ENCODE measurements around the gene UGT1A3.
A peak's percentile ranks its signal among the peaks of the same experiment; 100 is the strongest.
"Not testable (repeated sequence)": the region's sequence is repeated elsewhere in the genome, so short reads cannot be mapped to it uniquely, and the experiment has no call there.

Gene UGT1A3

GRCh38 chr2:233691443-233692433 lies 37.1 kb upstream of the UGT1A3 start:
- Histone ChIP-seq H3K9me3 (ENCODE audit: insufficient read depth, low read depth, low read length) (no peaks in the 10 kb centered on the region), H3K4me1 (ENCODE audit: insufficient read depth, low read length) (no peaks in the 10 kb centered on the region; the same call in 1 of the 2 replicates), H3K9ac (ENCODE audit: low read depth, low read length) (no peak overlapping the region), H3K36me3 (ENCODE audit: insufficient read depth, low read length) (no peaks in the 10 kb centered on the region), H3K27me3 (ENCODE audit: insufficient read depth, low read length) (no peaks in the 10 kb centered on the region), H3K27ac (ENCODE audit: low read depth, low read length) (no peak overlapping the region), H3K4me3 (ENCODE audit: low read length) (no peak overlapping the region)
- WGBS: 81% methylated on average over 10 of the region's 11 CpGs

DNA sequence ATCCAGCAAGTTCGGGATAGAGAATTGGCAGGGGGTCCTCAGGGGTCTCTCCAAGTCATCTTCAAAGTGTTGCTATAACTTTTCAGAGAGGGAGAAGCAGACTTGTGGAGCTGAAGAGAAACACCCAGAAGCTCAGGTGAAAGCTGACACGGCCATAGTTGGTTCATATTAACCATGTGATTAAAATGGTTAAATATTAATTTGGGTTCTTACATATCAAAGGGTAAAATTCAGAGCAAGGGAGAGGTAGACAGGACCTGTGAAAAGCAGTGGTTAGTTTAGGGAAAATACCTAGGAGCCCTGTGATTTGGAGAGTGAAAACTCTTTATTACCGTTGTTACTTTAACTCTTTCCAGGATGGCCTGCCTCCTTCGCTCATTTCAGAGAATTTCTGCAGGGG lies 36.2 kb upstream of the UGT1A3 start, which contains the start of gene UGT1A6:
UGT1A6 (plus strand) TSS at position 243 of the 400 bp plus-strand sequence; CDS start at position 358, 115 bp downstream.
- no peak within 1 kb of the TSS for H3K27ac ChIP-seq (ENCODE audit: low read depth, low read length)
- H3K9ac ChIP-seq (ENCODE audit: low read depth, low read length): no peak within 1 kb of the TSS
- no peaks in the 10 kb centered on the region for H3K9me3 ChIP-seq (ENCODE audit: insufficient read depth, low read depth, low read length)
- no peaks in the 10 kb centered on the region; the same call in 1 of the 2 replicates for H3K4me1 ChIP-seq (ENCODE audit: insufficient read depth, low read length)
- WGBS: 95% methylated on average over 4 of the region's 4 CpGs
- no peak within 1 kb of the TSS for H3K4me3 ChIP-seq (ENCODE audit: low read length)
- no peaks in the 10 kb centered on the region for H3K27me3 ChIP-seq (ENCODE audit: insufficient read depth, low read length)
- H3K36me3 ChIP-seq (ENCODE audit: insufficient read depth, low read length): no peaks in the 10 kb centered on the region

- H3K9me3 ChIP-seq (ENCODE audit: insufficient read depth, low read depth, low read length): no peaks in the 10 kb centered on the region
- H3K36me3 ChIP-seq (ENCODE audit: insufficient read depth, low read length): no peaks in the 10 kb centered on the region
- H3K9ac ChIP-seq (ENCODE audit: low read depth, low read length): no peak overlapping the region
- H3K4me1 ChIP-seq (ENCODE audit: insufficient read depth, low read length): no peaks in the 10 kb centered on the region; the same call in 1 of the 2 replicates
- H3K27ac ChIP-seq (ENCODE audit: low read depth, low read length): no peak overlapping the region
- no peaks in the 10 kb centered on the region for H3K27me3 ChIP-seq (ENCODE audit: insufficient read depth, low read length)
- WGBS: 79% methylated on average over 6 of the region's 6 CpGs
- no peak overlapping the region for H3K4me3 ChIP-seq (ENCODE audit: low read length)
These were observed 34.9 kb upstream of the UGT1A3 start for GRCh38 chr2:233693963-233694362.

DNA sequence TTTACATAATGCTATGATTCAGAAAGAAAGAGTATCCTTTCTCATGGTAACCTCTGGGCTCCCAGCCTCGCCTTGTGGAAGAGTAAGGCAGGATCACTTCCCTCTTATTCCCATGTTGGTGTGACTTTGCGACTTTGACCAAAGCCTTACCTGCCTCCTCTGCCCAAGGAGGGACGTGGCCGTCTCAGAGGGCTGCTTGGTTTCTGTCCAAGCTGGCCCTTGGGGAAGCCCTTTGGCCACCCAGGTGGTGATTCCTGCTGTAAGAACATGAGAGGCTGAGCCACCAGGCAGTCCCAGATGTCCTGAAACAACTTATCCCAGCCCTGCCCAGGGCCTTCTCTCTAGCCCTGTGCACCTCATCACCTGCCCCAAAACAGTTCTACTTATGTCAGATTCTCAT lies 30.1 kb upstream of the UGT1A3 start:
- H3K9ac ChIP-seq (ENCODE audit: low read depth, low read length): no peak overlapping the region
- H3K27me3 ChIP-seq (ENCODE audit: insufficient read depth, low read length): no peaks in the 10 kb centered on the region
- no peak overlapping the region for H3K4me3 ChIP-seq (ENCODE audit: low read length)
- no peaks in the 10 kb centered on the region for H3K36me3 ChIP-seq (ENCODE audit: insufficient read depth, low read length)
- H3K4me1 ChIP-seq (ENCODE audit: insufficient read depth, low read length): peaks cover 7% of the 10 kb centered on the region; the same call in 1 of the 2 replicates
- WGBS: 84% methylated on average over 4 of the region's 4 CpGs
- H3K9me3 ChIP-seq (ENCODE audit: insufficient read depth, low read depth, low read length): no peaks in the 10 kb centered on the region
- no peak overlapping the region for H3K27ac ChIP-seq (ENCODE audit: low read depth, low read length)

DNA sequence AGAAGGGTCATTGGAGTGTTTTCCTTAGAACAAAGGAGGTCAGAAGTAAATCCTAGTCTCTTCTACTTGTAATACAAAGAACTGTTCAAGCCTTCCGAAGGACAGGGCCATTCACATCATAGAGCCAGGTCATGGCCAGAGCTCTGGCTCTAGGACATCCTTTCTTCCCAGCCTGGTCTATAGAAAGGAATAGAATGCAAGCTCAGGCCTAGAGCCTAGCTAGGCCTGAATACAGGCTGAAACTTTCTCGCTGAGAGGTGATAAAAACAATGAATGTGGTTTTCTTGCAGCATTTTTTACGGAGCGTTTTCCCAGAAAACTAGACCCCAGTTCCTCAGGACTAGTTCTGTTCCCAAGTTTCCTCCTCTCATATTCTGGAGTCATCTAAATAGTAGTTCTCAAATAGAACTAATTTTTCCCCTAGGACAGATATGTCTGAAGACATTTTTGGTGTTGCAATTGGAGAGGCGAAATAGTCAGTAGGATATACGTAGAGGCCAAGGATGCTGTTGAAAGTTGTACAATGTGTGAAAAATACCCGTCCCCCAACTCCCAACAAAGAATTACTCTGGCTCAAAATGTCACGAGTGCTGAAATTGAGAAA lies 29.3 kb upstream of the UGT1A3 start:
- Histone ChIP-seq H3K4me3 (ENCODE audit: low read length) (no peak overlapping the region), H3K27ac (ENCODE audit: low read depth, low read length) (peak overlapping the region; percentile 79), H3K9me3 (ENCODE audit: insufficient read depth, low read depth, low read length) (no peaks in the 10 kb centered on the region), H3K9ac (ENCODE audit: low read depth, low read length) (peak overlapping the region; percentile 60; the same call in 1 of the 2 replicates), H3K27me3 (ENCODE audit: insufficient read depth, low read length) (no peaks in the 10 kb centered on the region), H3K36me3 (ENCODE audit: insufficient read depth, low read length) (no peaks in the 10 kb centered on the region), H3K4me1 (ENCODE audit: insufficient read depth, low read length) (peaks cover 7% of the 10 kb centered on the region; the same call in 1 of the 2 replicates)
- 97% methylated on average over 5 of the region's 8 CpGs for WGBS

DNA sequence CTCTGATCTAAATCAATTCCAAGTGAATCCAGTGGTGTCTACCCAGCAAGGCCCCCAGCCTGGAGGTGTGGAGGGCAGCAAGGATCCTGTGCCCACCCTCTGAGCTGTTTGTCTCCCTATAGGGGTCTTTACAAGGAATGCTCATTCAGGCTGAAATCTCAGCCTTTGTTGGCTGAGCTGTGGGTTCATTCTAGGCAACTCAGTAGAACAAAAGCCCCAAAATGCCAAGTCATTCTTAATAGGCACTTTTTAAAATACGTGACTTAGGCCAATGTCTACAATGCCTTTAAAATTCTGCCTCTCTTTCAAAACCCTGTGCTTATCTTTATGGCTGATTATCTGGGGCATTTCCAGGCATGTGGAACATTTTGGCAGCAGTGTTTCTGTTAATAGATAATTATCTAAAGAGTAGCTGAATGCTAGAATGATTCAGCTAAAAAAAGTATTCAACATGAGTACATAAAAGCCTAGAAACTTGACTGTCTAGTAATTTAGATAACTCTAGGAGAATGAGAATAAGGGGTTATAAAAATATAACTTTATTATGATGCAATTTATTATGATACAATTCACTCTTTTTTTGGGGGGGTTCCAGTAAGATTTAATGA lies 28.7 kb upstream of the UGT1A3 start:
- H3K27me3 ChIP-seq (ENCODE audit: insufficient read depth, low read length): no peaks in the 10 kb centered on the region
- H3K27ac ChIP-seq (ENCODE audit: low read depth, low read length): peak overlapping the region; percentile 79
- 69% methylated on average over 1 of the region's 1 CpG for WGBS
- no peaks in the 10 kb centered on the region for H3K9me3 ChIP-seq (ENCODE audit: insufficient read depth, low read depth, low read length)
- H3K9ac ChIP-seq (ENCODE audit: low read depth, low read length): peak overlapping the region; percentile 60; the same call in 1 of the 2 replicates
- H3K36me3 ChIP-seq (ENCODE audit: insufficient read depth, low read length): no peaks in the 10 kb centered on the region
- peaks cover 7% of the 10 kb centered on the region; the same call in 1 of the 2 replicates for H3K4me1 ChIP-seq (ENCODE audit: insufficient read depth, low read length)
- H3K4me3 ChIP-seq (ENCODE audit: low read length): no peak overlapping the region

GRCh38 chr2:233700842-233701241 lies 28.0 kb upstream of the UGT1A3 start:
- not testable (repeated sequence) for H3K9ac ChIP-seq (ENCODE audit: low read depth, low read length); H3K27me3 ChIP-seq (ENCODE audit: insufficient read depth, low read length); H3K4me3 ChIP-seq (ENCODE audit: low read length); H3K27ac ChIP-seq (ENCODE audit: low read depth, low read length); H3K9me3 ChIP-seq (ENCODE audit: insufficient read depth, low read depth, low read length); H3K36me3 ChIP-seq (ENCODE audit: insufficient read depth, low read length); H3K4me1 ChIP-seq (ENCODE audit: insufficient read depth, low read length)
- WGBS: 80% methylated on average over 1 of the region's 5 CpGs

DNA sequence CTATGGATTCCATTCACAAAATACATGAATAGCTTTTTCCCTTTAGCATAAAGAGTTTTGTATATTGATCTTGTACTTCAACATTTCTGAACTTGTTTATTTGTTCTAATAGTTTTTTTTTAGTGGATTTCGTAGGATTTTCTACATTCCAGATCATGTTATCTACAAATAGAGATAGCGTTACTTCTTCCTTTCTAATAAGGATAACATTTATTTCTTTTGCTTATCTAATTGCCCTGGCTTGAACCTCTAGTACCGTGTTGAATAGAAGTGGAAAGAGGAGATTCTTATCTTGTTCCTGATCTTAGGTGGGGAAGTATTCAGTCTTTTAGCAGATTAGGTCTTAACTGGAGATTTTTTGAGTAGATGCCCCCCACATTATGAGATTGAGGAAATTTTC lies 26.6 kb upstream of the UGT1A3 start:
- no peaks in the 10 kb centered on the region for H3K27me3 ChIP-seq (ENCODE audit: insufficient read depth, low read length)
- WGBS: 89% methylated on average over 1 of the region's 3 CpGs
- H3K36me3 ChIP-seq (ENCODE audit: insufficient read depth, low read length): no peaks in the 10 kb centered on the region
- no peak overlapping the region for H3K4me3 ChIP-seq (ENCODE audit: low read length)
- no peak overlapping the region for H3K27ac ChIP-seq (ENCODE audit: low read depth, low read length)
- H3K9me3 ChIP-seq (ENCODE audit: insufficient read depth, low read depth, low read length): no peaks in the 10 kb centered on the region
- H3K9ac ChIP-seq (ENCODE audit: low read depth, low read length): no peak overlapping the region
- H3K4me1 ChIP-seq (ENCODE audit: insufficient read depth, low read length): peaks cover 7% of the 10 kb centered on the region; the same call in 1 of the 2 replicates

DNA sequence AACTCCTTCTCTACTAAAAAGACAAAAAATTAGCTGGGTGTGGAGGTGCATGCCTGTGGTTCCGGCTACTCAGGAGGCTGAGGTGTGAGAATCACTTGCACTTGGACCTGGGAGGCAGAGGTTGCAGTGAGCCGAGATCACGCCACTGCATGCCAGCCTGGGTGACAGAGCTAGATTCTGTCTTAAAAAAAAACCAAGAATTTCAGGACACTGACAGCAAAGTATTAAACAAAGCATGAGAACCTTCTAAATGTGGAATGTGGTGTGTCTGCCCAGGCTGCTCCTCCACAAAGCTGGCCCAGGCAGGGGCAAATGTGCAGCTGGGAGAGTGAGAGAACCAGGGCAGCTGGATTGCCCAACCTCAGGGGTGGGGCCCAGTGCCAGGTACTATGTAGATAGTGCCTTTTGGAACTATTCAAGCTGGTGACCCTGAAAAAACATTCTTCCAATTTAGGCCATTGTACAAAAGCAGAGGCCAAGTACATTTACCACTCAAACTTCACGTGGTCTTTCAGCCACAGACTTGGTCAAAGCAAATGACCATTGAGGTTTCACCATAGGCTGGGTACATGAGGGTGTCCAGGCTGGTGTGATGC lies 22.8 kb upstream of the UGT1A3 start:
- Histone ChIP-seq H3K9me3 (ENCODE audit: insufficient read depth, low read depth, low read length) (no peaks in the 10 kb centered on the region), H3K27me3 (ENCODE audit: insufficient read depth, low read length) (no peaks in the 10 kb centered on the region), H3K36me3 (ENCODE audit: insufficient read depth, low read length) (no peaks in the 10 kb centered on the region), H3K27ac (ENCODE audit: low read depth, low read length) (no peak overlapping the region), H3K9ac (ENCODE audit: low read depth, low read length) (no peak overlapping the region), H3K4me3 (ENCODE audit: low read length) (no peak overlapping the region), H3K4me1 (ENCODE audit: insufficient read depth, low read length) (no peaks in the 10 kb centered on the region)
- WGBS: 72% methylated on average over 4 of the region's 4 CpGs

DNA sequence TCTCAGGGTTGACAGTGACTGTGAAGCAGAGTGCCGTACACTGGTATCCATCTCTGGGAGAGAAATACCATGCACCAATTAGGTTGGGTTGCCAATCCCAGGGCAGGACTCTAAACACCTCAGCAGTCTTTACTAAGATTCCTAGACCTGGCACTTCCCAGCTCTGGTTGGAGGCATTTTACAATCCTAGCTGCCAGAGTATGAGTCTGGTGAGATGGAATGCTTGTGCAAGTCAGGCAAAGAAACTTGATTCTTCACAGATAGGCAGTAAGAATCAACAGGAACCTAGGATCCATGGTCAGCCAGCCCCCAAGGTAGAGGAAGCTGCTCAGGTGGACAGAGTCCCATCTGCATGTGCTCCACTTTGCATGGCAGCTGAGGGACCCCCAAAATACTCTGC lies 22.1 kb upstream of the UGT1A3 start:
- no peak overlapping the region for H3K27ac ChIP-seq (ENCODE audit: low read depth, low read length)
- H3K27me3 ChIP-seq (ENCODE audit: insufficient read depth, low read length): no peaks in the 10 kb centered on the region
- no peak overlapping the region for H3K4me3 ChIP-seq (ENCODE audit: low read length)
- H3K36me3 ChIP-seq (ENCODE audit: insufficient read depth, low read length): no peaks in the 10 kb centered on the region
- no peak overlapping the region for H3K9ac ChIP-seq (ENCODE audit: low read depth, low read length)
- 64% methylated on average over 1 of the region's 1 CpG for WGBS
- H3K9me3 ChIP-seq (ENCODE audit: insufficient read depth, low read depth, low read length): no peaks in the 10 kb centered on the region
- H3K4me1 ChIP-seq (ENCODE audit: insufficient read depth, low read length): no peaks in the 10 kb centered on the region
